CD4-positive, alpha-beta memory T cell (primary cell): ENCODE data around the gene CACNA1E. TPM values are rescaled to one million over a fixed set of nuclear protein-coding genes. Genes with fewer than 3 reads are reported as not detected.

Experiments
- CTCF ChIA-PET: fragments of 350-600 bp; sonication (Branson Sonifier 250); formaldehyde crosslinking; loops from one replicate; lab custom pipeline; 2021; ENCODE audit warnings: inconsistent platforms; ENCODE audit not compliant: partially characterized antibody; lab: Charles Lee
- POLR2A ChIA-PET: fragments of 350-600 bp; sonication (Branson Sonifier 250); formaldehyde crosslinking; loops from one replicate; lab custom pipeline; 2021; ENCODE audit not compliant: partially characterized antibody; lab: Charles Lee
- DNase-seq, 5 donors: peaks; one replicate each; pipeline versions ENCODE4 v3.0.0 to v3.0.0-alpha.2; 2020 to 2022; ENCODE audit warnings: mixed read lengths in 1 of 5
- H3K27ac ChIP-seq: one replicate; pipeline ENCODE4 v1.7.0; 2013; ENCODE audit warnings: low read depth, low read length
- H3K27me3 ChIP-seq: 2 replicates; pipeline ENCODE4 v1.7.0; 2013; ENCODE audit warnings: mild to moderate bottlenecking, low read length, moderate library complexity; ENCODE audit not compliant: insufficient read depth
- H3K36me3 ChIP-seq: 2 replicates; pipeline ENCODE4 v1.7.0; 2013; ENCODE audit warnings: mild to moderate bottlenecking, low read length, moderate library complexity; ENCODE audit not compliant: insufficient read depth
- H3K4me1 ChIP-seq: 2 replicates; pipeline ENCODE4 v1.7.0; 2013; ENCODE audit warnings: mild to moderate bottlenecking, low read length, moderate library complexity; ENCODE audit not compliant: insufficient read depth
- H3K4me3 ChIP-seq, 2 donors: one replicate each; pipeline ENCODE4 v1.7.0; 2013; ENCODE audit warnings: low read length in 2 of 2, mild to moderate bottlenecking in 1 of 2
- H3K9me3 ChIP-seq, 2 donors: one replicate each; pipeline ENCODE4 v1.7.0; 2013; ENCODE audit warnings: low read length in 2 of 2, control low read depth in 1 of 2; ENCODE audit not compliant: control insufficient read depth in 1 of 2
- H3K27ac Mint-ChIP-seq, 7 donors: one replicate each; pipeline ENCODE4 v1.8.0; 2020 to 2021; ENCODE audit warnings: mixed read lengths in 7 of 7, mild to moderate bottlenecking in 6 of 7, inconsistent platforms in 3 of 7, moderate library complexity in 3 of 7
- H3K27me3 Mint-ChIP-seq, 2 donors: one replicate each; pipeline ENCODE4 v1.8.0; 2020 to 2021; ENCODE audit warnings: mixed read lengths in 2 of 2
- H3K36me3 Mint-ChIP-seq, 2 donors: one replicate each; pipeline ENCODE4 v1.8.0; 2020 to 2021; ENCODE audit warnings: mixed read lengths in 2 of 2, inconsistent platforms in 1 of 2, mild to moderate bottlenecking in 1 of 2
- H3K4me1 Mint-ChIP-seq, 4 donors: one replicate each; pipeline ENCODE4 v1.8.0; 2020 to 2021; ENCODE audit warnings: mixed read lengths in 4 of 4, mild to moderate bottlenecking in 1 of 4
- H3K4me3 Mint-ChIP-seq, 8 donors: one replicate each; pipeline ENCODE4 v1.8.0; 2020 to 2021; ENCODE audit warnings: mixed read lengths in 8 of 8, mild to moderate bottlenecking in 7 of 8, moderate library complexity in 6 of 8, inconsistent platforms in 3 of 8
- H3K9me3 Mint-ChIP-seq, 8 donors: one replicate each; pipeline ENCODE4 v1.8.0; 2020 to 2021; ENCODE audit warnings: mixed read lengths in 8 of 8, mild to moderate bottlenecking in 5 of 8, inconsistent platforms in 3 of 8, moderate library complexity in 1 of 8
- intact Hi-C: fragments of 100-400 bp; cut with micrococcal nuclease; formaldehyde crosslinking; loops from one replicate; pipeline ENCODE4 v1.15.1; 2023
- polyA plus RNA-seq, 2 donors: library from polyadenylated mRNA; unstranded; fragments of 300-500 nt; fragmentation: Illumina TruSeq; gene quantifications; one replicate each; pipeline ENCODE4 v1.2.3, GENCODE V29; 2021
- total RNA-seq, 2 experiments: library from RNA; stranded (reverse); gene quantifications; one replicate each; pipeline ENCODE4 v1.2.3, GENCODE V29; 2021

The CACNA1E gene
- total and polyA plus RNA-seq, 4 experiments from 2014 or later = not detected

- CTCF ChIA-PET = no interaction called here
These were observed 253.7 kb downstream of the CACNA1E start for GRCh38 chr1:181737056-181737455.

GRCh38 chr1:181739214-181739613, 255.9 kb downstream of the CACNA1E start:
- Histone ChIP-seq H3K27ac (no peak overlapping the region), H3K36me3 (no peaks in the 10 kb centered on the region), H3K4me1 (no peaks in the 10 kb centered on the region), H3K9me3 (no peaks in the 10 kb centered on the region), H3K27me3 (no peaks in the 10 kb centered on the region), H3K4me3 (no peak overlapping the region)
- no peak overlapping the region for H3K4me3 Mint-ChIP-seq
- H3K27ac Mint-ChIP-seq = no peak overlapping the region
- intact Hi-C loops = no loop called here
- ChIA-PET POLR2A (no interaction called here), CTCF (no interaction called here)
- H3K4me1 Mint-ChIP-seq = peaks cover 0 to 2% (median 0%) of the 10 kb centered on the region in 4 donors
- no peaks in the 10 kb centered on the region for H3K36me3 Mint-ChIP-seq
- DNase-seq = no peak
- peaks cover 0 to 2% (median 0%) of the 10 kb centered on the region in 8 donors for H3K9me3 Mint-ChIP-seq
- peaks cover 3 to 11% of the 10 kb centered on the region in 2 donors for H3K27me3 Mint-ChIP-seq

More at GRCh38 chr1:181737056-181737455, 253.7 kb downstream of the CACNA1E start:
- Histone ChIP-seq H3K36me3 (no peaks in the 10 kb centered on the region), H3K4me1 (no peaks in the 10 kb centered on the region), H3K4me3 (no peak overlapping the region), H3K9me3 (no peaks in the 10 kb centered on the region), H3K27ac (no peak overlapping the region), H3K27me3 (no peaks in the 10 kb centered on the region)
- POLR2A ChIA-PET = no interaction called here
- Mint-ChIP-seq H3K4me3 (no peak overlapping the region), H3K4me1 (peaks cover 0 to 2% (median 0%) of the 10 kb centered on the region in 4 donors), H3K36me3 (no peaks in the 10 kb centered on the region), H3K27me3 (peaks cover 0 to 5% of the 10 kb centered on the region in 2 donors), H3K9me3 (peaks cover 0 to 2% (median 0%) of the 10 kb centered on the region in 8 donors), H3K27ac (no peak overlapping the region)
- DNase-seq = no peak
- intact Hi-C loops = no loop called here

DNA sequence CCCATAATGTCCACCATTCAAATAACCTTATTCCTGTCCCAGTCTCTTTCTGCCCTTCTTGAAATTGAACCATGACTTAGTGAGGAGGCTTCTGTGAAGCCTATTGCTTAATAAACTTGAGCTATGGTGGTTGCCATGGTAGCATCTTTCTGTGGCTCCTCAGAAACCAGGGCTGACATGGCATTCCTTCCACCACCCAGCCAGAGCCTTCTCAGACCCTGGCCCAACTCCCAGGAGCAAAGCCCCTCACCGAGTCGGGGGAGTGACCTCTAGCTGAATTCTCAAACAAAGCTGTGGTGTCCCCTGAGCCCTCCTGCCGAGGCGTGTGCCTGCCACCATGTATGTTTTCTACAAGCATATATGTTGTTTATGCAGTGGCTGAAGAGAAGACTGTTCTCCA, 259.1 kb downstream of the CACNA1E start:
- Mint-ChIP-seq H3K27ac (no peak overlapping the region), H3K4me3 (no peak overlapping the region), H3K36me3 (no peaks in the 10 kb centered on the region), H3K27me3 (peaks cover 3 to 9% of the 10 kb centered on the region in 2 donors), H3K9me3 (peaks cover 0 to 2% (median 0%) of the 10 kb centered on the region in 8 donors), H3K4me1 (no peaks in the 10 kb centered on the region)
- Histone ChIP-seq H3K4me1 (no peaks in the 10 kb centered on the region), H3K9me3 (no peaks in the 10 kb centered on the region), H3K27me3 (no peaks in the 10 kb centered on the region), H3K36me3 (no peaks in the 10 kb centered on the region), H3K4me3 (no peak overlapping the region), H3K27ac (no peak overlapping the region)
- no peak for DNase-seq
- CTCF ChIA-PET = no interaction called here
- intact Hi-C loops = no loop called here
- POLR2A ChIA-PET = no interaction called here

- H3K9me3 ChIP-seq = no peaks in the 10 kb centered on the region
- H3K27ac ChIP-seq = no peak overlapping the region
- no peaks in the 10 kb centered on the region for H3K36me3 Mint-ChIP-seq
- no peaks in the 10 kb centered on the region for H3K27me3 ChIP-seq
- intact Hi-C loops = no loop called here
- H3K27me3 Mint-ChIP-seq = peaks cover 3 to 9% of the 10 kb centered on the region in 2 donors
- ChIA-PET POLR2A (no interaction called here), CTCF (no interaction called here)
- H3K4me1 ChIP-seq = no peaks in the 10 kb centered on the region
- no peak for DNase-seq
- H3K4me3 Mint-ChIP-seq = no peak overlapping the region
- no peaks in the 10 kb centered on the region for H3K4me1 Mint-ChIP-seq
- H3K9me3 Mint-ChIP-seq = peaks cover 0 to 2% (median 0%) of the 10 kb centered on the region in 8 donors
- no peak overlapping the region for H3K27ac Mint-ChIP-seq
- no peak overlapping the region for H3K4me3 ChIP-seq
- no peaks in the 10 kb centered on the region for H3K36me3 ChIP-seq
These were observed 260.6 kb downstream of the CACNA1E start for GRCh38 chr1:181743878-181744312.

DNA sequence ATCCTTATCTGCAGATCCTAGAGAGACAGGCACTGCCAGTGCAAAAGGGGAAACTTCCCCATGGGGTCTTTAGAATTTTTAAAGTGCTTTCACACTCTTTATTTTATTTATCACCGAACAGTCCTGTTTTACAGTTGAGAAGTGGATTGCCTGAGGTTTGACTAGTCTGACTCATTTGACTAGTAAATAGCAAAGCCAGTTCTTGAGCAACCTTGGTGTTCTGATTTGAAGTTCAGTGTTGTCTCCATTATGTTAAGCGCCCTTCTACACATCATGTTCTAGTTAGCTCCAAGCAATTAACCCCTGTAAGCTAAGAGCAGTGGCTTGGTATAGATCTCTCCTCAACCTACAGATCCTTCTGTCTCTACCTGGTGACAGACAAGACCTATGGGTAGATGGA, 262.9 kb downstream of the CACNA1E start:
- Histone ChIP-seq H3K4me3 (no peak overlapping the region), H3K27ac (no peak overlapping the region), H3K9me3 (no peaks in the 10 kb centered on the region), H3K4me1 (no peaks in the 10 kb centered on the region), H3K36me3 (no peaks in the 10 kb centered on the region), H3K27me3 (no peaks in the 10 kb centered on the region)
- Mint-ChIP-seq H3K4me3 (no peak overlapping the region), H3K36me3 (no peaks in the 10 kb centered on the region), H3K27me3 (peaks cover 4 to 11% of the 10 kb centered on the region in 2 donors), H3K4me1 (no peaks in the 10 kb centered on the region), H3K9me3 (peaks cover 0 to 2% (median 0%) of the 10 kb centered on the region in 8 donors), H3K27ac (no peak overlapping the region)
- CTCF ChIA-PET = no interaction called here
- intact Hi-C loops = no loop called here
- DNase-seq = no peak
- POLR2A ChIA-PET = no interaction called here

DNA sequence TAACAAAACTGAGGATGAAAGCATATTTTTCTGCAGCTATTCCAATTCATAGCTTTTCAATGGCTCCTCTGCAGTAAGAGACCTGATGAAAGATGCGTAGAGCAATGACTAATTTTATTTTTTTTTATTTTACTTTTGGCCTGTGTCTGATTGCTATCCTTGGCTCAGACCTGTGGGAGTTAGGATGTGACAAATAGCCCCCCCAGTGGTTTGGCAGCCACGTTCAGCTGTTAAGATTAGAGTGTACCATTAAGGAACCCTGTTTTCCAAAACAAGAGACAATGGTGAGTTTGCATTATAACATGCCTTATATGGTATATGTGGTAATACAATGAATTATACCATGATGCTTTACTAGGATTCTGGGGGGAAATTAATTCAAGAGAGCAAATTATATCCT, 264.7 kb downstream of the CACNA1E start:
- Histone ChIP-seq H3K4me1 (no peaks in the 10 kb centered on the region), H3K4me3 (no peak overlapping the region), H3K27ac (no peak overlapping the region), H3K36me3 (no peaks in the 10 kb centered on the region), H3K9me3 (no peaks in the 10 kb centered on the region), H3K27me3 (no peaks in the 10 kb centered on the region)
- H3K27ac Mint-ChIP-seq = no peak overlapping the region
- H3K9me3 Mint-ChIP-seq = no peaks in the 10 kb centered on the region
- peaks cover 4 to 8% of the 10 kb centered on the region in 2 donors for H3K27me3 Mint-ChIP-seq
- ChIA-PET POLR2A (no interaction called here), CTCF (no interaction called here)
- DNase-seq = no peak
- no peaks in the 10 kb centered on the region for H3K4me1 Mint-ChIP-seq
- H3K36me3 Mint-ChIP-seq = no peaks in the 10 kb centered on the region
- H3K4me3 Mint-ChIP-seq = no peak overlapping the region
- intact Hi-C loops = no loop called here

GRCh38 chr1:181754103-181754502, 270.8 kb downstream of the CACNA1E start:
- DNase-seq = no peak
- ChIA-PET CTCF (no interaction called here), POLR2A (no interaction called here)
- H3K27me3 ChIP-seq = no peaks in the 10 kb centered on the region
- H3K36me3 Mint-ChIP-seq = no peaks in the 10 kb centered on the region
- no peaks in the 10 kb centered on the region for H3K4me1 Mint-ChIP-seq
- no peaks in the 10 kb centered on the region for H3K36me3 ChIP-seq
- H3K27ac Mint-ChIP-seq = no peak overlapping the region
- no peak overlapping the region for H3K4me3 Mint-ChIP-seq
- H3K4me3 ChIP-seq = no peak overlapping the region
- no peaks in the 10 kb centered on the region for H3K9me3 Mint-ChIP-seq
- no peak overlapping the region for H3K27ac ChIP-seq
- H3K27me3 Mint-ChIP-seq = peaks cover 6 to 10% of the 10 kb centered on the region in 2 donors
- no peaks in the 10 kb centered on the region for H3K9me3 ChIP-seq
- intact Hi-C loops = no loop called here
- H3K4me1 ChIP-seq = no peaks in the 10 kb centered on the region
